ENCODE measurements around the gene FBXL13.
A peak's percentile ranks its signal among the peaks of the same experiment; 100 is the strongest.

Gene FBXL13

GRCh38 chr7:102988088-102988487 is 86.5 kb downstream of the FBXL13 start:
- WGBS (ENCODE audit: extremely low coverage, insufficient coverage, low lambda C conversion rate): no CpG with 5 or more reads among the region's 2 CpGs
- Histone ChIP-seq H3K56ac (ENCODE audit: low read length) (no peak overlapping the region), H4K5ac (ENCODE audit: low read length) (no peak overlapping the region), H3K18ac (ENCODE audit: low read length) (no peak overlapping the region), H3K36me3 (ENCODE audit: control insufficient read depth, insufficient read depth, low read length) (no peaks in the 10 kb centered on the region), H3K4me1 (ENCODE audit: control insufficient read depth, low read depth, low read length) (no peaks in the 10 kb centered on the region), H3K4me3 (ENCODE audit: low read length) (no peak overlapping the region), H3K27ac (ENCODE audit: low read depth, low read length) (no peak overlapping the region), H4K8ac (ENCODE audit: low read depth, low read length) (no peak overlapping the region), H3K4me2 (ENCODE audit: low read length) (no peak overlapping the region), H2BK120ac (ENCODE audit: low read depth, low read length) (no peak overlapping the region), H2BK15ac (replicated peaks; ENCODE audit: low read depth) (no peak overlapping the region), H2AK5ac (ENCODE audit: low read length) (no peak overlapping the region), H3K23ac (ENCODE audit: low read length) (no peak overlapping the region), H3K27me3 (ENCODE audit: insufficient read depth, low read length, poor library complexity) (no peaks in the 10 kb centered on the region), H3K79me2 (ENCODE audit: control insufficient read depth, insufficient read depth, low read length) (no peaks in the 10 kb centered on the region), H3K9ac (ENCODE audit: low read length) (no peak overlapping the region), H2BK5ac (ENCODE audit: low read length) (no peak overlapping the region), H3K4ac (ENCODE audit: low read depth, low read length) (no peak overlapping the region), H3K79me1 (ENCODE audit: low read length) (no peaks in the 10 kb centered on the region)
- no peak for DNase-seq

GRCh38 chr7:102985176-102985783 is 89.3 kb downstream of the FBXL13 start:
- H3K23ac ChIP-seq (ENCODE audit: low read length): no peak overlapping the region

GRCh38 chr7:102983602-102984001 is 91.0 kb downstream of the FBXL13 start:
- H4K5ac ChIP-seq (ENCODE audit: low read length): no peak overlapping the region
- no peak overlapping the region for H3K56ac ChIP-seq (ENCODE audit: low read length)
- H2BK15ac ChIP-seq (replicated peaks; ENCODE audit: low read depth): no peak overlapping the region
- H3K79me2 ChIP-seq (ENCODE audit: control insufficient read depth, insufficient read depth, low read length): no peaks in the 10 kb centered on the region
- H3K27ac ChIP-seq (ENCODE audit: low read depth, low read length): no peak overlapping the region
- peak; percentile 70 for DNase-seq
- no peaks in the 10 kb centered on the region for H3K4me1 ChIP-seq (ENCODE audit: control insufficient read depth, low read depth, low read length)
- H3K23ac ChIP-seq (ENCODE audit: low read length): no peak overlapping the region
- no peak overlapping the region for H3K9ac ChIP-seq (ENCODE audit: low read length)
- no peak overlapping the region for H4K8ac ChIP-seq (ENCODE audit: low read depth, low read length)
- H3K79me1 ChIP-seq (ENCODE audit: low read length): no peaks in the 10 kb centered on the region
- H3K27me3 ChIP-seq (ENCODE audit: insufficient read depth, low read length, poor library complexity): no peaks in the 10 kb centered on the region
- no peak overlapping the region for H3K4me2 ChIP-seq (ENCODE audit: low read length)
- H3K36me3 ChIP-seq (ENCODE audit: control insufficient read depth, insufficient read depth, low read length): no peaks in the 10 kb centered on the region
- no peak overlapping the region for H2BK5ac ChIP-seq (ENCODE audit: low read length)
- H3K4ac ChIP-seq (ENCODE audit: low read depth, low read length): no peak overlapping the region
- H3K18ac ChIP-seq (ENCODE audit: low read length): no peak overlapping the region
- H2BK120ac ChIP-seq (ENCODE audit: low read depth, low read length): no peak overlapping the region
- no CpG with 5 or more reads among the region's 7 CpGs for WGBS (ENCODE audit: extremely low coverage, insufficient coverage, low lambda C conversion rate)
- no peak overlapping the region for H2AK5ac ChIP-seq (ENCODE audit: low read length)
- H3K4me3 ChIP-seq (ENCODE audit: low read length): no peak overlapping the region

More at GRCh38 chr7:102985176-102985783, 89.3 kb downstream of the FBXL13 start:
- no peaks in the 10 kb centered on the region for H3K79me2 ChIP-seq (ENCODE audit: control insufficient read depth, insufficient read depth, low read length)
- no peak overlapping the region for H2BK15ac ChIP-seq (replicated peaks; ENCODE audit: low read depth)
- no peaks in the 10 kb centered on the region for H3K36me3 ChIP-seq (ENCODE audit: control insufficient read depth, insufficient read depth, low read length)
- H3K27me3 ChIP-seq (ENCODE audit: insufficient read depth, low read length, poor library complexity): no peaks in the 10 kb centered on the region
- H2BK5ac ChIP-seq (ENCODE audit: low read length): no peak overlapping the region
- no peak overlapping the region for H3K27ac ChIP-seq (ENCODE audit: low read depth, low read length)
- no peak overlapping the region for H2BK120ac ChIP-seq (ENCODE audit: low read depth, low read length)
- no peaks in the 10 kb centered on the region for H3K79me1 ChIP-seq (ENCODE audit: low read length)
- DNase-seq: no peak
- no peak overlapping the region for H3K18ac ChIP-seq (ENCODE audit: low read length)
- no peak overlapping the region for H3K56ac ChIP-seq (ENCODE audit: low read length)
- no peak overlapping the region for H4K5ac ChIP-seq (ENCODE audit: low read length)
- no peak overlapping the region for H4K8ac ChIP-seq (ENCODE audit: low read depth, low read length)
- no peak overlapping the region for H3K4me3 ChIP-seq (ENCODE audit: low read length)
- H2AK5ac ChIP-seq (ENCODE audit: low read length): no peak overlapping the region
- H3K4me2 ChIP-seq (ENCODE audit: low read length): no peak overlapping the region
- H3K9ac ChIP-seq (ENCODE audit: low read length): no peak overlapping the region
- H3K4ac ChIP-seq (ENCODE audit: low read depth, low read length): no peak overlapping the region
- H3K4me1 ChIP-seq (ENCODE audit: control insufficient read depth, low read depth, low read length): no peaks in the 10 kb centered on the region

GRCh38 chr7:102982235-102982634 is 92.4 kb downstream of the FBXL13 start:
- no peak overlapping the region for H3K4ac ChIP-seq (ENCODE audit: low read depth, low read length)
- H3K9ac ChIP-seq (ENCODE audit: low read length): no peak overlapping the region
- H3K18ac ChIP-seq (ENCODE audit: low read length): no peak overlapping the region
- no peak overlapping the region for H2BK15ac ChIP-seq (replicated peaks; ENCODE audit: low read depth)
- H2BK5ac ChIP-seq (ENCODE audit: low read length): no peak overlapping the region
- H2AK5ac ChIP-seq (ENCODE audit: low read length): no peak overlapping the region
- H4K5ac ChIP-seq (ENCODE audit: low read length): no peak overlapping the region
- no CpG with 5 or more reads among the region's 1 CpG for WGBS (ENCODE audit: extremely low coverage, insufficient coverage, low lambda C conversion rate)
- H3K27me3 ChIP-seq (ENCODE audit: insufficient read depth, low read length, poor library complexity): no peaks in the 10 kb centered on the region
- no peak for DNase-seq
- H3K56ac ChIP-seq (ENCODE audit: low read length): no peak overlapping the region
- no peaks in the 10 kb centered on the region for H3K79me2 ChIP-seq (ENCODE audit: control insufficient read depth, insufficient read depth, low read length)
- H3K4me1 ChIP-seq (ENCODE audit: control insufficient read depth, low read depth, low read length): no peaks in the 10 kb centered on the region
- H3K4me3 ChIP-seq (ENCODE audit: low read length): no peak overlapping the region
- no peak overlapping the region for H3K23ac ChIP-seq (ENCODE audit: low read length)
- no peak overlapping the region for H3K27ac ChIP-seq (ENCODE audit: low read depth, low read length)
- no peaks in the 10 kb centered on the region for H3K79me1 ChIP-seq (ENCODE audit: low read length)
- no peaks in the 10 kb centered on the region for H3K36me3 ChIP-seq (ENCODE audit: control insufficient read depth, insufficient read depth, low read length)
- H2BK120ac ChIP-seq (ENCODE audit: low read depth, low read length): no peak overlapping the region
- no peak overlapping the region for H4K8ac ChIP-seq (ENCODE audit: low read depth, low read length)
- H3K4me2 ChIP-seq (ENCODE audit: low read length): no peak overlapping the region

- Histone ChIP-seq H3K36me3 (ENCODE audit: control insufficient read depth, insufficient read depth, low read length) (no peaks in the 10 kb centered on the region), H2BK5ac (ENCODE audit: low read length) (no peak overlapping the region), H3K79me1 (ENCODE audit: low read length) (no peaks in the 10 kb centered on the region), H3K56ac (ENCODE audit: low read length) (no peak overlapping the region), H3K79me2 (ENCODE audit: control insufficient read depth, insufficient read depth, low read length) (no peaks in the 10 kb centered on the region), H4K5ac (ENCODE audit: low read length) (no peak overlapping the region), H3K9ac (ENCODE audit: low read length) (no peak overlapping the region), H3K27me3 (ENCODE audit: insufficient read depth, low read length, poor library complexity) (no peaks in the 10 kb centered on the region), H2BK15ac (replicated peaks; ENCODE audit: low read depth) (no peak overlapping the region), H4K8ac (ENCODE audit: low read depth, low read length) (no peak overlapping the region), H3K18ac (ENCODE audit: low read length) (no peak overlapping the region), H3K4ac (ENCODE audit: low read depth, low read length) (no peak overlapping the region), H3K4me2 (ENCODE audit: low read length) (no peak overlapping the region), H2BK120ac (ENCODE audit: low read depth, low read length) (no peak overlapping the region), H2AK5ac (ENCODE audit: low read length) (no peak overlapping the region), H3K4me1 (ENCODE audit: control insufficient read depth, low read depth, low read length) (no peaks in the 10 kb centered on the region), H3K27ac (ENCODE audit: low read depth, low read length) (no peak overlapping the region), H3K23ac (ENCODE audit: low read length) (no peak overlapping the region), H3K4me3 (ENCODE audit: low read length) (no peak overlapping the region)
- no peak for DNase-seq
- no CpG with 5 or more reads among the region's 2 CpGs for WGBS (ENCODE audit: extremely low coverage, insufficient coverage, low lambda C conversion rate)
Measured at GRCh38 chr7:102981451-102981850, 93.1 kb downstream of the FBXL13 start.

- Histone ChIP-seq H3K4me1 (ENCODE audit: control insufficient read depth, low read depth, low read length) (no peaks in the 10 kb centered on the region), H2BK120ac (ENCODE audit: low read depth, low read length) (no peak overlapping the region), H3K4ac (ENCODE audit: low read depth, low read length) (no peak overlapping the region), H3K4me2 (ENCODE audit: low read length) (no peak overlapping the region), H3K56ac (ENCODE audit: low read length) (no peak overlapping the region), H4K5ac (ENCODE audit: low read length) (no peak overlapping the region), H3K79me1 (ENCODE audit: low read length) (no peaks in the 10 kb centered on the region), H3K36me3 (ENCODE audit: control insufficient read depth, insufficient read depth, low read length) (no peaks in the 10 kb centered on the region), H3K9ac (ENCODE audit: low read length) (no peak overlapping the region), H3K23ac (ENCODE audit: low read length) (no peak overlapping the region), H3K18ac (ENCODE audit: low read length) (no peak overlapping the region), H2AK5ac (ENCODE audit: low read length) (no peak overlapping the region), H2BK5ac (ENCODE audit: low read length) (no peak overlapping the region), H4K8ac (ENCODE audit: low read depth, low read length) (no peak overlapping the region), H3K27ac (ENCODE audit: low read depth, low read length) (no peak overlapping the region), H3K4me3 (ENCODE audit: low read length) (no peak overlapping the region), H3K79me2 (ENCODE audit: control insufficient read depth, insufficient read depth, low read length) (no peaks in the 10 kb centered on the region), H3K27me3 (ENCODE audit: insufficient read depth, low read length, poor library complexity) (no peaks in the 10 kb centered on the region), H2BK15ac (replicated peaks; ENCODE audit: low read depth) (no peak overlapping the region)
- DNase-seq: no peak
Measured at GRCh38 chr7:102979670-102980069, 94.9 kb downstream of the FBXL13 start.

All from mesendoderm (in vitro differentiated cells).